Activated CD4-positive, alpha-beta T cell treated with anti-CD3 and anti-CD28 coated beads, Interleukin-2, amount 50 U/mL, for 16 hours (primary cell): ENCODE data around the gene ETNPPL.
"Not testable (repeated sequence)": the region's sequence is repeated elsewhere in the genome, so short reads cannot be mapped to it uniquely, and the experiment has no call there.

Experiments
- DNase-seq: peaks from one replicate; pipeline ENCODE4 v3.0.0-alpha.2; 2020

ETNPPL gene

GRCh38 chr4:108751321-108751720 lies 11.5 kb downstream of the ETNPPL start:
- no peak for DNase-seq

GRCh38 chr4:108749119-108749518 lies 13.7 kb downstream of the ETNPPL start:
- DNase-seq = no peak

GRCh38 chr4:108746511-108746910 lies 16.3 kb downstream of the ETNPPL start:
- DNase-seq = no peak

- DNase-seq = no peak
Measured at GRCh38 chr4:108744307-108744706, 18.5 kb downstream of the ETNPPL start.

- DNase-seq = no peak
Measured at GRCh38 chr4:108742451-108743420, 20.1 kb downstream of the ETNPPL start.

- DNase-seq = no peak
Measured at GRCh38 chr4:108738003-108738706, 24.7 kb downstream of the ETNPPL start.

- no peak for DNase-seq
Measured at GRCh38 chr4:108731006-108731405, 31.8 kb downstream of the ETNPPL start.

- no peak for DNase-seq
Measured at GRCh38 chr4:108730579-108730978, 32.3 kb downstream of the ETNPPL start.

- DNase-seq = no peak
Measured at GRCh38 chr4:108729731-108730130, 33.1 kb downstream of the ETNPPL start.

GRCh38 chr4:108725457-108725856 lies 37.4 kb downstream of the ETNPPL start:
- no peak for DNase-seq

GRCh38 chr4:108717386-108717785 lies 45.5 kb downstream of the ETNPPL start:
- no peak for DNase-seq

- no peak for DNase-seq
Measured at GRCh38 chr4:108716340-108716739, 46.5 kb downstream of the ETNPPL start.

GRCh38 chr4:108714880-108715279 lies 48.0 kb downstream of the ETNPPL start:
- no peak for DNase-seq

- DNase-seq = not testable (repeated sequence)
Measured at GRCh38 chr4:108710578-108710977, 52.3 kb downstream of the ETNPPL start.

- no peak for DNase-seq
Measured at GRCh38 chr4:108709722-108710121, 53.1 kb downstream of the ETNPPL start.

- DNase-seq = no peak
Measured at GRCh38 chr4:108709234-108709633, 53.6 kb downstream of the ETNPPL start.

GRCh38 chr4:108706289-108706688 lies 56.6 kb downstream of the ETNPPL start:
- no peak for DNase-seq

- DNase-seq = no peak
Measured at GRCh38 chr4:108703966-108704365, 58.9 kb downstream of the ETNPPL start.

- no peak for DNase-seq
Measured at GRCh38 chr4:108703370-108703769, 59.5 kb downstream of the ETNPPL start.

GRCh38 chr4:108702960-108703359 lies 59.9 kb downstream of the ETNPPL start:
- DNase-seq = peak; percentile 7

GRCh38 chr4:108700081-108700757 lies 62.6 kb downstream of the ETNPPL start:
- no peak for DNase-seq

- DNase-seq = no peak
Measured at GRCh38 chr4:108696160-108696559, 66.7 kb downstream of the ETNPPL start.

GRCh38 chr4:108695062-108695461 lies 67.8 kb downstream of the ETNPPL start:
- no peak for DNase-seq
